Peyer's patch (tissue), 4 donors: ENCODE data around the gene SKAP1.

Experiments used
- POLR2A ChIP-seq, 2 donors: fragments of 450-650 bp; IDR thresholded peaks; one replicate each; pipeline ENCODE4 v1.5.1; 2017; ENCODE audit warnings: antibody characterized with exemption in 2 of 2, mild to moderate bottlenecking in 2 of 2, moderate library complexity in 2 of 2
- TF ChIP-seq, protein P1 (sequence below), 6 experiments: fragments of 450-650 bp in 4 of 6; fragments of 200-600 bp in 2 of 6; sonication (generic) in 1 of 6; IDR thresholded peaks; one replicate each; pipeline ENCODE4 v1.5.1; 2017 to 2019; ENCODE audit warnings: antibody characterized with exemption in 6 of 6, mild to moderate bottlenecking in 3 of 6, moderate library complexity in 1 of 6

DNA sequence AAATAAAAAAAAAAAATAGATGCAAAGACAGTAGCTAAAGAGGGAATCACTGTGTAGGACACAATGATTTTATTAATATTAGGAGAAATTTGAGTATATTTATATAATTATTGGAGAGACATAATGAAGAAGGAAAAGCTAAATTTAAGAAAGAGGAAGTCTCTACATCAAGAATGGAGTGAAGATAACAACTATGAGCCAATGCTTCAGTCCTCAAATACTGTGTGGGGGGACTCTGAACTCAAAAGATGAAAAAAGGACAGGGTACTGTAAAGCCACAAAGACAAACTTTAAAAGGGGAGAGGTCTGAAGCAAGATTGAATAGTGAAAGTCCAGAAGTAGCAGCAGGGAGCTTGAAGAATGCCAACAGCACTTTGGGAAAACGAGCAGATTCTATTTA, 44.7 kb downstream of the SKAP1 start:
- TF ChIP-seq, protein P1, sequence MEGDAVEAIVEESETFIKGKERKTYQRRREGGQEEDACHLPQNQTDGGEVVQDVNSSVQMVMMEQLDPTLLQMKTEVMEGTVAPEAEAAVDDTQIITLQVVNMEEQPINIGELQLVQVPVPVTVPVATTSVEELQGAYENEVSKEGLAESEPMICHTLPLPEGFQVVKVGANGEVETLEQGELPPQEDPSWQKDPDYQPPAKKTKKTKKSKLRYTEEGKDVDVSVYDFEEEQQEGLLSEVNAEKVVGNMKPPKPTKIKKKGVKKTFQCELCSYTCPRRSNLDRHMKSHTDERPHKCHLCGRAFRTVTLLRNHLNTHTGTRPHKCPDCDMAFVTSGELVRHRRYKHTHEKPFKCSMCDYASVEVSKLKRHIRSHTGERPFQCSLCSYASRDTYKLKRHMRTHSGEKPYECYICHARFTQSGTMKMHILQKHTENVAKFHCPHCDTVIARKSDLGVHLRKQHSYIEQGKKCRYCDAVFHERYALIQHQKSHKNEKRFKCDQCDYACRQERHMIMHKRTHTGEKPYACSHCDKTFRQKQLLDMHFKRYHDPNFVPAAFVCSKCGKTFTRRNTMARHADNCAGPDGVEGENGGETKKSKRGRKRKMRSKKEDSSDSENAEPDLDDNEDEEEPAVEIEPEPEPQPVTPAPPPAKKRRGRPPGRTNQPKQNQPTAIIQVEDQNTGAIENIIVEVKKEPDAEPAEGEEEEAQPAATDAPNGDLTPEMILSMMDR (IDR thresholded peaks at IDR 0.05): no peak
- TF ChIP-seq POLR2A (IDR thresholded peaks at IDR 0.05): no peak
